Spinal cord (tissue), 10 donors: ENCODE results near the gene EPB41L2. TPM values are rescaled to one million over a fixed set of nuclear protein-coding genes. Genes with fewer than 3 reads are reported as not detected.
"Not testable (repeated sequence)": the region's sequence is repeated elsewhere in the genome, so short reads cannot be mapped to it uniquely, and the experiment has no call there.

Experiments
- DNase-seq, 6 donors: peaks; one replicate each; pipeline versions ENCODE4 v3.0.0 to v3.0.0-alpha.2; 2013 to 2015; ENCODE audit warnings: low spot score in 6 of 6, low read depth in 4 of 6
- H3K27ac ChIP-seq: one replicate; pipeline ENCODE4 v1.5.1; 2013; ENCODE audit warnings: low read depth, low read length, control low read depth
- H3K27me3 ChIP-seq: one replicate; pipeline ENCODE4 v1.6.1; 2013; ENCODE audit warnings: low read length; ENCODE audit not compliant: control insufficient read depth, insufficient read depth
- H3K36me3 ChIP-seq: one replicate; pipeline ENCODE4 v1.6.1; 2013; ENCODE audit warnings: low read length; ENCODE audit not compliant: control insufficient read depth, insufficient read depth
- H3K4me1 ChIP-seq: one replicate; pipeline ENCODE4 v1.6.1; 2013; ENCODE audit warnings: low read length; ENCODE audit not compliant: control insufficient read depth, insufficient read depth
- H3K4me3 ChIP-seq: one replicate; pipeline ENCODE4 v1.5.1; 2013; ENCODE audit warnings: low read depth, low read length, control low read depth
- H3K9me3 ChIP-seq: one replicate; pipeline ENCODE4 v1.6.1; 2013; ENCODE audit warnings: low read length; ENCODE audit not compliant: control insufficient read depth, insufficient read depth
- WGBS: methylation state at CpG from one replicate; pipeline ENCODE4 v1.1.5; 2013; ENCODE audit warnings: missing lambda C conversion rate; ENCODE audit not compliant: insufficient coverage; 5-methylcytosine and 5-hydroxymethylcytosine counted together
- polyA plus RNA-seq, 2 donors: library from polyadenylated mRNA; unstranded; fragments of 120-200 nt; gene quantifications; one replicate each; pipeline ENCODE4 v1.2.1, GENCODE V29; 2013; ENCODE audit not compliant: insufficient read length in 2 of 2
- total RNA-seq, 2 donors: library from RNA; depleted of rRNA in 1 of 2; stranded (reverse); fragments of 120-200 nt in 1 of 2; fragments of >200 nt in 1 of 2; gene quantifications; one replicate each; pipeline versions ENCODE4 v1.2.3 to v1.2.4, GENCODE V29; 2013 to 2014
- donor health status: healthy.

Gene EPB41L2
- total and polyA plus RNA-seq, 4 donors = 122 to 311 (median 267) TPM

DNA sequence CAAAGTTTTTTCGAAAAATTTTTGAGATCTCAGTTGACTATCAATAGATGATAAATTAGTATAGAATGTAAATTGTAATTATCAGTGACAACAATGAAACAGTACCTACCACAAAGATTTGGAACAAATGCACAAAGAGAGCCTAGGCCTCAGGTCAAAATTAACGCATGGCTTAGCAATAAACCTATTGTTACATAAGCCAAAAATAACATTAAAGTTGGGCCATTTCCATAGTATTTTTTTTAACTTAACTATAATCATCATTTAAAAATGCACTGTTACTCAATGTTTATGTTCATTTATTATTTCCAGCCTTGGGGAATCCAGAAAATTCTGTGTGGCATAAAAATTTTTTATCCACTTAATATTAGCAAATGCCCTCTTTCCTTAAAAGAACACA lies 117.0 kb downstream of the EPB41L2 start:
- no peaks in the 10 kb centered on the region for H3K36me3 ChIP-seq
- no peaks in the 10 kb centered on the region for H3K9me3 ChIP-seq
- peaks cover 3% of the 10 kb centered on the region for H3K4me1 ChIP-seq
- peak overlapping the region; percentile 80 for H3K27ac ChIP-seq
- no peaks in the 10 kb centered on the region for H3K27me3 ChIP-seq
- H3K4me3 ChIP-seq = no peak overlapping the region
- no CpG with 5 or more reads among the region's 2 CpGs for WGBS
- no peak for DNase-seq

DNA sequence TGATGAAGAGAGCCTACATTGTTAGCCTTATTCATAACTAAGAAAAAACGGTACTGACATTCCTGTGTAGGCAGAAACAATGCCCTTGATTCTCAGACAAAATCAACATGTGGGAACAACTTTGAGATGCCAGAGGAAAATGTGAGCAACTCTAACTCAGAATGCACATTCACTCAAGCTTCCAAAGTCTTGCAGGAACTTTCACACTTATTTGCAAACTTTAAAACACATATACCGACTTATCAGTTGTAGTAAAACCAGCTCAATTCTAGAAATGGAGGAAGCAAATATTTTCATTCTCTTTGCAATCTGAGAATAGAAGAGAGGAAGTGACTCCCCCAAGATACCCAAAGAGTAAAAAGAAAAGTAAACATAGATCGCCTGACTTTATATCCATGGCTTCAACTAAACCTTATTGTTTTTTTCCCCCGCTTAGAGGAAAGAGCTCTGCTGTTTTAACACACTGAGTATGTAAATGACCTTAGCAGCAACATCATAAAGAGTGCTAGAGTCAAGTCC lies 117.6 kb downstream of the EPB41L2 start:
- no peaks in the 10 kb centered on the region for H3K27me3 ChIP-seq
- no CpG with 5 or more reads among the region's 4 CpGs for WGBS
- H3K4me1 ChIP-seq = peaks cover 3% of the 10 kb centered on the region
- H3K36me3 ChIP-seq = no peaks in the 10 kb centered on the region
- H3K27ac ChIP-seq = peak overlapping the region; percentile 80
- no peak for DNase-seq
- H3K4me3 ChIP-seq = no peak overlapping the region
- H3K9me3 ChIP-seq = no peaks in the 10 kb centered on the region

DNA sequence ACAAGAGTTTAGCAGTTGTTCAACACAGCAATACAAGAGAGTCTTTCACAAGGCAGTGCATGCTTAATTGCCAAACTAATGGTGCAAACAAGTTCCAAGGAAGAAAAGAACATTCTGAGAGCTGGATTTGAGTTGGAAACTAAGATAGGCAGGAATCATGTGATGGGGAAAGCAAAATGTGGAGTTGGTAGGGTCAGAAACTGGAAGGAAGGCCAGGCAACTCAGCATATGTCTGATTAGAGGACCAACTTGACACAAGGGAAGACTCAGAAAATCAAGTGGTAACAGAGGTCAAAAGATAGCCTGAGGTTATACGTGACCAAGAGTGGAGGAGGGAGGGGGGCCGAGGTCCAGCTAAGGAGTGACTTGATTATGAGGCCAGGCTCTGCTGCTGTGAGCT lies 118.6 kb downstream of the EPB41L2 start:
- WGBS = no CpG with 5 or more reads among the region's 2 CpGs
- H3K27ac ChIP-seq = peak overlapping the region; percentile 80
- no peak for DNase-seq

DNA sequence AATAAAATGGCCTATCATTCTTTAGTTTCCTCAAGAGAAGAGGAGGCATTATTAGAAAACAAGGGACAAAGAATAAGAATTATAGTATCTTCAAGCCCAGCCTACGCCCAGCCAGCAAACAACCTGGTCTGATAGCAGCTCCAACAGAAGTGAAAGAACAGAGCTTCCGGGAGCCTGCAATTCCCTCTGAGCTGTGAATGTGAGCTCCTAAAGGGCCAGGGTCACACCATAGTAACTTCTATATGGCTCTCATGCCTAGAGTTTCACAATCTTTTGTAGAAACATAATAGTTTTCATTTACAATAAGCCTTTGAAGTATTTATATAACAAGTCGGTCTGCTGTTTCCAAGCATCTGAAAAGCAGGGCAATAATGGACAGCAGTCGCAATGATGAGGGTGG lies 119.3 kb downstream of the EPB41L2 start:
- no peaks in the 10 kb centered on the region for H3K27me3 ChIP-seq
- H3K4me1 ChIP-seq = peaks cover 3% of the 10 kb centered on the region
- no peak overlapping the region for H3K4me3 ChIP-seq
- no peaks in the 10 kb centered on the region for H3K36me3 ChIP-seq
- no peak for DNase-seq
- peak overlapping the region; percentile 80 for H3K27ac ChIP-seq
- WGBS = 80% methylated on average over 1 of the region's 4 CpGs
- no peaks in the 10 kb centered on the region for H3K9me3 ChIP-seq

More for the DNA sequence above, 118.6 kb downstream of the EPB41L2 start:
- no peaks in the 10 kb centered on the region for H3K9me3 ChIP-seq
- H3K4me1 ChIP-seq = peaks cover 3% of the 10 kb centered on the region
- H3K4me3 ChIP-seq = no peak overlapping the region
- no peaks in the 10 kb centered on the region for H3K36me3 ChIP-seq
- H3K27me3 ChIP-seq = no peaks in the 10 kb centered on the region

DNA sequence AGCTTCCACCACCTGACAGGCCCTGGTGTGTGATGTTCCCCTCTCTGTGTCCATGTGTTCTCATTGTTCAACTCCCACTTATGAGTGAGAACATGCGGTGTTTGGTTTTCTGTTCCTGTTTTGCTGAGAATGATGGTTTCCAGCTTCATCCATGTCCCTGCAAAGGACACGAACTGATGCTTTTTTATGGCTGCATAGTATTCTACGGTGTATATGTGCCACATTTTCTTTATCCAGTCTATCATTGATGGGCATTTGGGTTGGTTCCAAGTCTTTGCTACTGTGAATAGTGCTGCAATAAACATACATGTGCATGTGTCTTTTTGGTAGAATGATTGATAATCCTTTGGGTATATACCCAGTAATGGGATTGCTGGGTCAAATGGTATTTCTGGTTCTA lies 120.3 kb downstream of the EPB41L2 start:
- WGBS = no CpG with 5 or more reads among the region's 3 CpGs
- H3K4me3 ChIP-seq, H3K27ac ChIP-seq: not testable (repeated sequence)

DNA sequence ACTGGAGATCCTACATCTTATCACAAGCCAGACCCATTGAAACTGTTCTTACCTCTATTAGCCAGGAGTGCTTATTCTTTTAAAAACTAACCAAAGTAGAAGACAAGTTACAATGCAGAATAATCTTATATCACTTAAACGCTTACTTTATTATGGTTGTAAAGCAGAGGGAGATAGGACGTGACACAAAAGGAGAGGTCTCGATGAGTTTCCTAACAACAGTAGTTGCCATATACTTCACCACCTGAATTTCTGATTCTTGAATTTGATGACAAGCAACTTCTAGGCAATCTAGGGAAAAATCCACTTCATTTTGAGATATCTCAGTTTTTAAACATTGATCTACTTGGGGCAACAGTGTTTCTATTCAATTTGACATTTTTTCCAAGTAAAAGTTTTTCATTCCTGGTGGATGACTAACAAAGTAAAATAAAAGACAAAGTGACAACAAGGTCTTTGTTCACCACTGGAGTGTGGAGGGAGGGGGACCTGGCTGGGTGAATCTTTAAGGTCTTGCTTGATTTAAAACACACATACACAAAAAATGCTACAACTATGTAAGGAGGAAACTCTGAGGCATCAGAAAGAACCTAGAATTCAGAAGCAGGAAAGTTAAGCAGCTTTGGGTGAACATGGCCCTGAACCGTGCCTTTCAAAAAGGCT lies 125.0 kb downstream of the EPB41L2 start:
- H3K36me3 ChIP-seq = no peaks in the 10 kb centered on the region
- H3K4me1 ChIP-seq = no peaks in the 10 kb centered on the region
- H3K4me3 ChIP-seq = no peak overlapping the region
- H3K9me3 ChIP-seq = no peaks in the 10 kb centered on the region
- no peaks in the 10 kb centered on the region for H3K27me3 ChIP-seq
- DNase-seq = no peak
- H3K27ac ChIP-seq = no peak overlapping the region
- 88% methylated on average over 1 of the region's 4 CpGs for WGBS

More for the DNA sequence above, 120.3 kb downstream of the EPB41L2 start:
- not testable (repeated sequence) for H3K4me1 ChIP-seq, H3K9me3 ChIP-seq, DNase-seq, H3K27me3 ChIP-seq, H3K36me3 ChIP-seq

DNA sequence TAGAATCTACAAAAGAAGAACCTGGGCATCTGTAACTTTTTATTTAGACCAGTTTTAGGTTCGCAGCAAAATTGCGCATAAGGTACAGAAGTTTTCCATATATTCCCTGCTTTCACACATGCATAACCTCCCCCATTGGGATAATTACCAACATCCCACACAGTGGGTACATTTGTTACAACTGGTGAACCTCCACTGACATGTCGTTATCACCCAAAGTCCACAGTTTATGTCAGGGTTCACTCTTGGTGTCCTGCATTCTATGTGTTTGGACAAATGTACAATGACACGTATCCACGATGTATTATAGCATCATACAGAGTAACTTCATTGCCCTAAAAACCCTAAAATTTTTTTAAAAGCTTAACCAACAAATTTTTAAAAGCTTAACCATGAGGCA lies 126.1 kb downstream of the EPB41L2 start:
- Histone ChIP-seq H3K27me3 (no peaks in the 10 kb centered on the region), H3K36me3 (no peaks in the 10 kb centered on the region), H3K4me1 (no peaks in the 10 kb centered on the region), H3K9me3 (no peaks in the 10 kb centered on the region), H3K4me3 (no peak overlapping the region), H3K27ac (no peak overlapping the region)
- WGBS = 79% methylated on average over 5 of the region's 5 CpGs
- no peak for DNase-seq

DNA sequence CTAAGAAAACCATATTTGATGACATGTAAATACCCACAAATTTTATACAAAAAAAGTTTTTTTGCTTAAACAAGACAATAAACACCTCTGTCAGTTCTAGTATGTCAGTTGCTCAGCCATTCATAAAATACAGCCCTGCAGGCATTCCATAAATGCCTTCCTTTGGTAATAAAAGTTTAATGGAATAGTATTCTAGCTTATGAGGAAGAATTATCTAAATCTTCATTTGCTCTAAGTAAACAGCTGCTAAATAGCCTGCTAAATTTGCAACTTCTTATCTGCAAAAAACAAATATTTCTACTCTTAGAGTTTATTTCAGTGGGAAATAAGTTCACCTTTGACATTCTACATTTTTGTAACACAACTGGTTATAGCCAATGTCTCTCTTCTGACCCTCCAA lies 127.1 kb downstream of the EPB41L2 start:
- H3K9me3 ChIP-seq = peaks cover under 1% of the 10 kb centered on the region
- H3K27ac ChIP-seq = no peak overlapping the region
- no peaks in the 10 kb centered on the region for H3K36me3 ChIP-seq
- H3K4me3 ChIP-seq = no peak overlapping the region
- H3K27me3 ChIP-seq = no peaks in the 10 kb centered on the region
- H3K4me1 ChIP-seq = no peaks in the 10 kb centered on the region
- peak in 1 of 6 donors; percentile 50 for DNase-seq

DNA sequence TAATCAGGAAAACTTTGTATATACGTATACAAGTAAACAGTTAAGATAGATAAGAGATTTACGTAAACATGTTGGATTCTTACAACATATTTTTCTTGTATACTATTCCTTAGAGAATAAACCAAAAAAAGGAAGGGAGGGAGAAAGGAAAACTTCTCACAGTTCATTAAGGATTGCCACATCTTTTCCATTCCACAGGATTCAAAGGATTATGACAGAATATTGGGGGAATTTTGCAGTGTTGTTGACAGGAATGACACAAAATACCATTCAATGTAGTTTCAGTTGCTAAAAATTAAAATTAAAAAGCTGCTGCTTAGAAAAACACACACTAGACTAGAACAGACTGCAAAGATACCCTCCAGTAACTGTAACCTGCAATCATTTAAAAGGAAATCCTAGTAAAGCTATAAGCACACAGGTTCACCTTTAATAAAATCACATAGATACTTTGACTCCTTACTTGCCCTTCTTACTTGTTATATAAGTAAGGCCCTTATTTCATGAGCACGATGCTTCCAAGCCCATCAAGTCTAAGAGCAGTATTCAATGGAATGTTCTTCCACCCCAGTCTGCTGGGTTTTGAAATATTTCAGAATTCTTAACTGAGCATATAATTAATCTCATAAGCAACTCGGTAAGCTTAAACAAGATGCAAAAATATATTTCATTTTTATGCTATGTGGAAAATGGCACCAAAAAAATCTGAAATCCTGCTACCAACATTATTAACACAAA lies 128.0 kb downstream of the EPB41L2 start:
- Histone ChIP-seq H3K36me3 (no peaks in the 10 kb centered on the region), H3K27ac (no peak overlapping the region), H3K4me1 (no peaks in the 10 kb centered on the region), H3K9me3 (peaks cover 2% of the 10 kb centered on the region), H3K4me3 (no peak overlapping the region), H3K27me3 (no peaks in the 10 kb centered on the region)
- no CpG with 5 or more reads among the region's 4 CpGs for WGBS
- no peak for DNase-seq
